Inflammatory macrophage treated with lipopolysaccharide for 4 hours (primary cell): Measurements from ENCODE around the gene GMDS.

ENCODE experiments used
- DNase-seq: peaks from one replicate; pipeline ENCODE4 v3.0.0-alpha.2; 2020

The GMDS gene

DNA sequence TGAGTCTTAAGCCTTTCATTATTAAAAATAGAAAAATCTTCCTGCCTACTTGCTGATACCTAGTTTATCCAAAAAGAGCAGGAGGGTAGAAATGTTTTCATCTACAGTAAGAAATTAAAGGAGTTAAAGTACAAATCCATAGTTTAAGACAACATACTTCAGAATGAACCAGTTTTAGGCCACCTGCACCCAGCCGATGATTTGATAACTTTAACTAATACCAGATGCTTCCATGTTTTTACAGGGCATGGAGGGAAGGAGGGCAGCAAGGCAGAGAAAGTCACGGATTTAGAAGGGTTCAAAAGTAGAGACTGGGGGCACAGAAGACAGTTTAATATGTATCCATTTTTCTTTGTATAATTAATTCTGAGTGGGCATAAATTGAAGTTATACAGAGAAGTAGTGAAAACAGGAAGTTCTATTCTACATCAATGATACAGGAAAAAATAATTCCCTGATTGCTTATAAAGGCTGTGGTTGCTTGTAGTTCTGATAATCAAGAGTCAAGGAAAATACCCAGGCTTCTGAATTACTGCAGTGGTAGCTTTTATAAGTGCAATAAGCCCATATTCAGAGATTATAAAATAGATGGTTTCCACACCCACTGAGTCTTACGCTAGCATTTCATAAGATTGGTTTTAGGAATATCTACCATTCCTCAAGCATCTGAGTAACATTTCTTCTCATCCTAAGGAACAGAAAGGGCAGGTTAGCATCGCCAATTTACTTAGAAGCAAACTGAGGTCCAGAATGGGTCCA is 72.0 kb downstream of the GMDS start:
- no peak for DNase-seq

DNA sequence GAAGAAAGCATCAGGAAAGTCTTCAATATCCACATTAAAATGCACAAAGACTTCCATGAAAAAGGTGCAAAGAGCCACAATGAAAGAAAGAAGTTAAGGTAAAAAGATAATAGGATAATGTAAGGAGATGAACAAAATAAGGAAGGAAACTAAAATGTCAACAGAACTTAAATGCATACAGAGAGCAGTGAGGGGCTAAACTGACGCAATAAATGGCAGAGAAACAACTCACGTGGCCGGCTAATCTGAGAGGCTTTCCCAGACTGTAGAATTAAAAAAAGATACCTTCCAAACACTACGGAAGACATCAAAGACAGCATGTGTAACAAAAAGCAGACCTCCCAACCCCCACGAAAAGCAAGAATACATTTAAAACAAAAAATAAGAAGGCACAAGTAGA is 73.7 kb downstream of the GMDS start:
- DNase-seq: peak; percentile 41

DNA sequence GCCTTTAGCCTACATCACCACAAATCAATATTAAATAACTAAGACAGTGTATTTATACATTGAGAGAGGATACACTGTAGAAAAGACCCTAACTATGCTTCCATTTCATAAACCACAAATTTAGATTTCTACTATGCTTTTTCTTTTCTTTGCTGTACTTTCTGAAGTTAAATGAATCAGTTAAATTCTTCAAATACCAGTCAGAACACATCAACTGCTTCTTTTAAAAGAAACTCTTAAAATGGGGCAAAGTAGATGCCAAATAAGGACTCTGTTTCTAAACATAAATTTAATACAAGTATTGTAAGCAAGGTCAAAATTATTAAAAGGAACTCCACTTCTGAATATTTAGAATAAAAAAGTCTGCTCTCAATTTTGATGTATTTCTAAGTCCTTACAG is 76.9 kb downstream of the GMDS start:
- DNase-seq: no peak

DNA sequence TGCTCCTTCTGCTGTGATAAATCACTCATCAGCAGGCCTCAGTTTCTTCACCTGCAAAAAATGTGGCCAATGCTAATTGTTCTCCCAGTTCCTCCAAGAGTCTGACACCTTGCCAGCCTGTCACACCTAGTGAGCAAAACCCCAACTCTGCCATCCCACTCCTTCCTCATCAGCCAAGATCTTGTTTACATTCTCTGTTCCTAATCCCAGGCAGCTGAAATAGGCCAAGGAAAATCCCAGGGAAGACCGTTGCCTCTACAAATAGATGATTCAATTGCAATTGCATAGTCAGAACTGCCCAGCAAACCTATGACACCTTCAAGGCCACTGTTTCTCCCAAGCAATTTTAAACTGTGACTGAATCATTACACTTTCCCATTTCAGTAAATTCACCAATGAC is 78.7 kb downstream of the GMDS start:
- DNase-seq: no peak

DNA sequence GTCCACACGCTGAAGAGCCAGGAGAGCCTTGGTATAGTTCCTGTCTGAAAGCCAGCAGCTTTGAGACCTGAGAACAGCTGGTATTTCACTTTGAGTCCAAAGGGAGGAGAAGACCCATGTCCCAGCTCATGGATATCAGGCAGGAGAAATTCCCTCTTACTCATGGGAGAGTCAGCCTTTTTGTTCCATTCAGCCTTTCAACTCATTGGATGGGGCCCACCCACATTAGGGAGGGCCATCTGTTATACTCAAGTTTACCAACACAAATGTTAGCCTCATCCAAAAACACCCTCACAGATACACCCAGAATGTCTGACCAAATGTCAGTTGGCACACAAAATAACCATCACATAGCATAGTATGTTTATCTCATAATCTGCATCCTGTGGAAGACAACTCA is 80.1 kb downstream of the GMDS start:
- no peak for DNase-seq

DNA sequence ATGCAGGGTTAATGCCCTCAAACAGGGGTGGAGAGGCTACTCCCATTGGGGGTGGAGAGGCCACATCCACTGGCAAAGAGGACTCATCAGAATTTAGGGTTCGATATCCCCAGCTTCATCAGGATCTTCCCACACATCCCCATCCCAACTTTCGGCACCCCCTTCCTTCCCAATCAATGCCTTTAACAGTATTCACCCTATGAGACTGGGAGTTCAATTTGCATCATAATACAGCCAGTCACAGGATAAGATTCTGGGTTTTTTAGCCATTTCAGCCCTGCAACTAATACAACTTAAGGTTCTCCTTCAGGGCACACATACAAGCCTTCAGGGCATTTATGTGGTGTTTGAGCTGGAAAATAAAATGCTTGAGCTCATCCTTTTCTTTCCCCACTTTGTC is 80.9 kb downstream of the GMDS start:
- no peak for DNase-seq

DNA sequence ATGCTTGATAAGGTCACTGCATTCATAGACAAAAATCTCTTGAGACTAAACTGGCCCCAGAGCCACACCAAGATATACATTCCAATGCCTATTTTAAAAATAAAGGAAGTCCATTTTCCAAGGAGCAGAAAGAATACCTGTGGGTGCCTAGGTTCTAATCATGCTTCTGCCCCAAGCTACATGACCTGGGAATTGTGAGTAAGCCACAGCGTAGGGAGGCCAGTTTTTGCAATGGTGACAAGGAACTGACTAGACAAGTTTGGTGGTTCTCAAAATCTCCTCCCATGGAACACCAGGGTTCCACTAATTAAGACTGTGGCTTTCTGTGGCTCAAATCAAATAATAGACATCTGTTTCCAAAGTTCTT is 83.3 kb downstream of the GMDS start:
- no peak for DNase-seq

DNA sequence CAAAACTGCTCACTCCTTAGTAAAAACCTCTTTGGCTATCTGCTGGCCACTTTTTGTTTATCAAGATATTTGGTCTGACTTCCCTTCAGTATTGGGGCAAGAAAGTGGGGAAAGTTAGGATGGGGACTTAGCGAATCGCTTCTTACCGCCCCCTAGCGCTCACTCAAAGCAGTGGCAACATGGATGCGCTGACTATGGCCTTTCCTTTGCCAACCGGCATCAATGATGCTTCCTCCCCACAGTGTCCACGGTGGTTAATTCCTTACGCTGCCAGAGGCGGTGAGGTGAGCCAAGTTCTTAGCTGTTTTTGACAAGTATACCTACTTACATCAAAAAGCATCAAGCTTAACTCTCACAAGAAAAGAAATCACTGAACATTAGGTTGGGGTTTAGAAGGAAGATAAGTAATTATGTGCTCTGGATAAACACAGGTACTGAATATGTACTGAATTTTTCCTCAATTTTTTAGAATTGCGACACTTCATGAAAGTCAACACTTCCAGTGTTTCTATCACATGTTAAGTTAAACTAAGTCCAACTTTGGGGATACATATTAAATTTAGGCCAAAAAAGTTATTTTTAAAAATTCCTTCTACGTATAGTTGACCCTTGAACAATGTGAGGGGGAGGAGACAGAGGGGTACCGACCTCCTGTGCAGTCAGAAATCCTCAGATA is 86.7 kb downstream of the GMDS start:
- no peak for DNase-seq

DNA sequence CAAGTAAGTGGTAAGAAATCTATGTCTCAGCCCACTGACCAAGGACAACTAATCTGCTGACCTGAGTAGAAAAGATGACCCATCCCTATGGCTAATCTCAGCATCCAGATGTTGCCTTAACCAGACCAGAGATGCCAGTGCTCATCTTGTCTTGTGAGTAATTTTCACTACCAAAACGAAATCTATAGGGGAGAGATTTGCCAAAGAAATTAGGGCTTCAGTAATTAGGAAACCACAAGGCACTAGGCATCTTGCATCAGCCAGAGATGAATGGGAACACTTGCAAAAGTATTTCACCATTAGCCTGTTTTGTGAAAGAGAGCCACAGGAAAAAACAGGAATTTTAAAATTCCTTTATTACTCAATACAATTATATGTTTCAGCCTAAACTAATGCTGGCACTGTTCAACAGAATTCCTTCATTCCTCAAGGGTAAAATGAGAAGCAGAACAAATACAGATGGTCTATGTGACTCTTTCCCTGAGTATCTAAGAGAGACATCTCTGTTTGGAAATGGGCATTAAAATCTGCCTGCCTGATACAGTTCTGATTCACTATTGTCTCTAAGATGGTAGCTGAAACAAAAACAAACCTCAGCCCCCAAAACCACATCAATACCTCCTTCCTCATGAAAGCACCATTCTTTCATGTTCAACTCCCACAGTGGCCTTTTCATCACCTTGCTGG is 87.8 kb downstream of the GMDS start:
- DNase-seq: peak; percentile 53

DNA sequence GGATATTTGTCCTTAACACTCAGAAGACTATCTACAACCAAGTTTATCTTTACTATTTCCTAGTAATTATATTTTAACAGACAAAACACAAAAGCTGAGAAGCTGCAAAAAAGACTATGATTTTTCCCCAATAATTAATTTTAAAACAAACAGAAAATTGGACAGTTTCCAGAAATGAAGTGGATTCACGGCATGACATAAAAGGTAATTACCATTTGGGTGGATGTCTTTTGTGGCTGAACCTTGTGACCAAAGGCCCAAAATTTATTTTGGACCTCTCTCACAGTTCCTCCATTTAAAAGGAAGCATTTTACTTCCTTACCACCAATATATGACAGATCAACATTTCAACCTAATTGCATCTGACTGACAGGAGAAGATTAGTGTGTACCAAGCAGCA is 90.2 kb downstream of the GMDS start:
- DNase-seq: no peak

DNA sequence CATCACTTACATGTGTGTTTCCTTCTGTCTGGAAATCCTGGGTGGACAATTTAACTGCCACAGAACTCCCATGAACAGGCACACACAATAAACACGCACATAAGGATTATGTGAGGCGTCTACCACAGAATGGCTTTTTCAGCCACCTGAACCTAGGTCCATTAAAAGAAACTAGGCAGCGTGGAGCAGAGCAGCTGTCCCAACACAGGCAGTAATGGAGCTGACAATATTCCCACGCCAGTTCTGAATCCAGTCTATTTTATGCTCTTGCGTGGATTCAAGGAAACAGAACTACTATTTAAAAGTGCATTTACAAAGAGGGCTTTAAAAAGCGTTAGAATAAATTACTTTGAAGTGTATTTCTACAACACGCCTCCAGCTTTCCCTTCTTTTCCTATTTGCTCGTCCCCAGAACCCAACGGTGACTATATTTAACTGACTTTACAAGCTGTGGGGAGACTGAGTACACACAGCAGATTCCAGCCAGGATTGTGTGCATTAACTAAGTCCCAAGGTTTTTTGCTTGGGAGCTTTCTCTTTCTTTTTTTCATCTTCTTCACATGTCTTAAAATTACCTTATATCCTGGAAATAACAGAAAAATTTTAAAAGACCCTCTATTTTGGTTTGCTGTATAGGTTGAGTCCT is 95.9 kb downstream of the GMDS start:
- DNase-seq: no peak

DNA sequence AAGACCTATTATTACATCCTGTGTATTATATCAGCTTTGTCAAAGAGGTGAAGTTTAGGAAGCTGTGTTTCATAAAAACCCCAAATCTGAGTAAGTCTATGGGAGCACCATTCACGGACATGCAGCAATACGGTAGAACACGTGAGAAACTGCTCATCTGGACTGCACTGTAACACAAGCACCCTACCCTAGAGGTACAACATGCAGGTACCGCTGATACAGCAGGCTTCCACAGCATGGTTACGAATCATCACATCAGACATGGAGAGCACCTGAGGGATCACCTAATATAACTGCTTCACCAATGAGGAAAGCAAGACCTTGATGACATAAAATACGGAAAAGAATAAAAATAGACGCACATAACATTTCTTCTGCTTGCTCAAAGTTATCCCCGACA is 96.7 kb downstream of the GMDS start:
- no peak for DNase-seq

DNA sequence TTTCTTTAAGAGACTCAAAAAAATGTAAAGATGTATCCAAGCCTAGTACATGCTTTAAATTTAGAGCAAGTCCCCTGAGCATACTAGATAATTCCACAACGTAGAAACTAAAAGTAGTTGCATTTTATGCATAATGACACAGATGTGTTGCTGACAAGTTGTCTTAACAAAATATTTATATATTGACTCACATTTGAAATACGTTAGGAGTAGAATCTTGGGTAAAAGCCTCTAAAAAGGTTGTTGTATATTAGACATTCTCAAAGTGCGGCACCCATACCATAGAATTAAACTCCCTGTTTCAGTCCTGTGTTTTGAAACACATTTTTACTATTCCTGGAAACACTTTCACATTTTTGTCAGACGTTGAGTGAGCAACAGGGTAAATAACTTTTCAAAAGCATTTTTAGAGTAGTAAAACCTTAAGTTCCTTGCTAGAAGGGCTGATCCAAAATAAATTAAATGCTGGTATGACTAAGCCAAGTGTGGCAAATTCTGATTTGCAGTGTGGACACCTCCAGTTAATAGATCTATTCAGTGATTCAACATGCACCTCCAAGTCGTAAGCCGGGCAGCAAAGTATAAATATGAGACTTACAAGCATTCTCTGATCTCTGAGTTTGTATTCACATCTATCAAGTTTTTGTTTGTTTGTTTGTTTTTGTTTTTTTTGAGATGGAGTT is 97.5 kb downstream of the GMDS start:
- no peak for DNase-seq

DNA sequence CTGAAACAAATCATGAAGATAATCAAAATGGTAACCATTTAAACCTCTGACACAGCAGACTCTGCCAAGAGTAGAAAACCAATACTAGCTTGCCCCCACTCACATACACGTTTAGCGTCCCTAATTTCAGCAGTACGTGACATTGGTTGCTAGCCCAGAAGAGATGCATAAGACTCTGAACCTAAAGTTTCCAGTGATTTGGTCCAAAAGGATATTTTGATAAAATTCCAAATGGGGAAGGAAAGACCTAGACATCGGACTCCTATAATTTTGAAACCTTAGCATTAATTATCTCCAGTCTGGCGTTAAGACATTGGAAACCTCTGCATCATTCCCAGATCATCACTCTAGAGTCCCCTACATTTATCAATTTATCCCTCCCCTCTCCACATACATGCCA is 98.1 kb downstream of the GMDS start:
- DNase-seq: no peak

DNA sequence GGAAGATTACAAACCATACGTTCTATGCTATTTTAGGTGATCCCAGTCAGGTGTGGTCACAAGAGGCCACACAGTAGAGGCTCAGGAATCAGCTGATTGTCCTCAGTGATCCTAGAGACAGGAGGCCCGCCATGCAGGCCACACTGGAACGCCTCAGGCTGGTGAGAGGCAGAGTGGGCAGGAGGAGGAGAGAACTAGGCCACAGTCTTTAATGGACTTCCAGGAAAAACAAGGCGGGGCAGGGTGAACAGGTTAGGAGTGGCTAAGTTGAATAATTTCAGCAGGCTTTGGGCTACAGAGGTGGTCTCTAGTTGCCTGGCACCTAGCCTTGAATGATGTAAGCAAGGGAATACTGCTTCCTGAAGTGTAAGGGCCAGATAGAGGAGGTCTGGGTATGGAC is 101.2 kb downstream of the GMDS start:
- no peak for DNase-seq

DNA sequence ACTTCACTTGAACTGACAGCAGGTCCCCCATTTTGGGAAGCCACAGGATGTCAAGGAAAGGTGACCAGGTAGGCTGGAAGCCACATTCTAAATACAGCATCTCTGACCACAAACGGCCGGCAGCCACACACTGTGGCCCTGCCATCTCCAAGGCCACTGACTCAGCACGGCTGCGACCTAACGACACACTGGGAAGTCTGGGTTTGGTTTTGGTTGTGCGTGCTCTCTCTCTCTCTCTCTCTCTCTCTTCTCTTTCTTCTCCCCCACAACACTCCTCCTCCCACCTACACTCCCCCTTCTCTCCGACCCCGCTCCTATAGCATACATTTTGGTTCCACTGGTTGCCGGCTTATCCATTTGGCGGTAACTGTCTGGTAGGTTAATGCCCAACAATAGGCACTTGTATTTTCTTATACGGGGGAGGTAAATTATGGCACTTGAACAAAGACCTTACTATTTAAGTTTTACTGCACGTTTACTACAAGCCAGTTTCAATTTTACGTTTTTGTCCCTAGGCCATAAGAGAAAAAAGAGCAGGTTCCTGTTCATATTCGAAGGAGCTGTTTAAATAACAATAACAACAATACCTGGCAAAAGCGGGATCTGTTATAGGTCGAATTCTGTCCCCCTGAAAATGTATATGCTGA is 103.6 kb downstream of the GMDS start:
- DNase-seq: no peak

DNA sequence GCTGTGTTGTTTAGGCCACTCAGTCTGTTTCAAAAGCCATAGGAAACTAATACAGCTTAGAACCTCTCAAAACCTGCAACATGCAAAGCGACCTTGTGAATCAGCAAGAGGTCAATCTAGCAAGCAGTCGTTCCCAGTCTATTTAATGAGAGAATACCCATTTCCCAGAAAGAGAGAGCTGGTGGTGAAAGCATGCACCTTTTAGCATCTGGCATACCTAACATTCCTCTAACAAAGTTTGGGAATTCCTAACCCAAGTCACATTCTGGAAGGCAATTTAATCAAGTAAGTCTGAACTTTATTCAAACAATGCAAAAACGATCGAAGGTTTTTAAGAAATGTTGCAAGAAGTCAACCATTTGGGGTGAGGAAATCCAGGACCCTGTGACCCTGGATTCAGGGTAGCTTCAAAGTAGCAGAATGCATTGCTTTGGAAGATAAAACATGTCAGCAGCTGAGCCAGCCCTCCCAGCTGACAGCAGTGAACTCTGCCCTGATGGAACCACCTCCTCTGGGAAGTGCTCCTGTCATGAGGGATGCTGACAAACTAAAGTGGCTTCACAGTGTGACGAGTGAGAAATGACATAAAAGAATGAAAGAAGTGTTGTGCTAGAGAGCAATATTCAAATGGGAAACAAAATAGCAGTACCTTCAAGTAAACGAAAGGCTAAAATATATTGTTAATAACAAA is 104.8 kb downstream of the GMDS start:
- DNase-seq: no peak

DNA sequence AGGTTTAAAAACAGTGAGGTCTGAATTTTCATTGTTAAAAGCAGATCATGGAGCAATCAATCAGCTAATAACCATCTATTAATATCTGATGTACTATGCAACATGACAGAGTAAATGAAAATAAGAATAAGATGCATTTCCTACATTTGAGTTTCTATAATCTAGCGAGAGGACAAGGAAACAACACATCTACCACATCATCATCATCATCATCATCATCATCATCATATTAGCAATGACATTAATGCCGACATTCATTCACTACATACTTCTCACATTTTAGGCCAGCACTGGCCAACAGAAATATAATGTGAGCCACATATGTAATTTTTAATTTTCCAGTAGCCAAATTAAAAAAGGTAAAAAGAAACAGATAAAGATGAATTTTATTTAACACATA is 110.0 kb downstream of the GMDS start:
- DNase-seq: no peak

DNA sequence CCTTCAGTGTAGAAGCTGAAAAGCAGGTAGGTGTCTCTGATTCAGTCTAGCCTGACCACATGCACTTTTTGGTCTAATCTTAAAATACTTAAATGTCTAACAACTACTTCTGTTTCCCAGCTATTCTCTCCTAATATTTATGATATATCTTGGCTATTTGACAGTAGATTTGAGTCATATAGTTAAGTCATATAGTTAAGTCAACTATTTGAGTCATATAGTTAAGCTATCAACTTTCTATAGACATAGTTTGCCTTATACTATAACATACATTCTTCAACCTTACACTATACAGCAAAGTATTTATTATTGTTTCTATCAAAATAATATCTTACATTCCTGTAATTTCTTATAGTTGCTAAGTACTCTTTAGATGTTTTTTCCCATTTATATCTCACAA is 110.9 kb downstream of the GMDS start:
- DNase-seq: no peak

DNA sequence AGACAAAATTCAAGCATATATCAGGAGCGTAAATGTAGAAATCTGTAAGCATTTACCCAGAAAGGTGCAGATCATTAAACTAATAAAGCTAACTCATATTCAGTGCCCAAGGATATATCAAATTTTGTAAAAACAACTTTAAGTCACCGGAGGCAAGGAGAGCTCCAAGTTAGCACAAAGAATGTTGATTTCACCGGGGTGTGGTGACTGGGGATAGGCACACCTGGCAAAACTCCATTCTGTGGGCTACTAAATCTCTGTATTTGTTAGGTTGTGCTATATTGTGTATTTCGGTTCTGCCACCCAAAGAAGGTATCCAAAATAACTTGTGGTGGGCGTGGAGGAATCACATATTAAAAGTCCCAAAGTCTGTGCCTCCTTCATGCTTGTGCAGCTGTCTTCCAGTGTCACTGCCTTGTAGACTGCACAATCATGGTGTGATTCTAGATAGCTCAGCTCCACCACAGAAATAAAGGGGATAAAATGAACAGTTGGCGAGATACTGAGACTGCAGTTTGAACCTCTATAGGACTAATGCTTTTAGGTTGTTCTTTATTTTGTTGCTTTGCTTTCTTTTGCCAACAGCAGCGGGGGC is 111.6 kb downstream of the GMDS start:
- DNase-seq: no peak

DNA sequence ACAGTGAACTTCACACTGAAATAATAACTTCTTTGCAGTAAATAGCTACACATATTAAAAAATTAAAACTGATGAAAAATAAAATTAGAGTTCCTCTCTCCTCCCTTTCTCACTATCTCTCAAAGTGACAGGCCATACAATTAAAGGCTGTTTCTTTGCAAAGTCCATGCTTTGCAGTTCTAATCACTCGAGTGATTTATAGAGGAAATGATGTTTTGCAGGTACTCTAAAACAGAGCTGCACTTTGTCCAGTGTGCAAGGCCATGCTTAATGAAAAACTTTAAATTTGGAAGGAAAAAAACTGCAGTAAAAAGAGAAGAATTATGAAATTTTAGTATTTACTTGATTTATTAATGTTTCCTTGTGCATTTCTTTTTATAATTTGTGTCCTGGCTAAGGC is 112.5 kb downstream of the GMDS start:
- DNase-seq: no peak

DNA sequence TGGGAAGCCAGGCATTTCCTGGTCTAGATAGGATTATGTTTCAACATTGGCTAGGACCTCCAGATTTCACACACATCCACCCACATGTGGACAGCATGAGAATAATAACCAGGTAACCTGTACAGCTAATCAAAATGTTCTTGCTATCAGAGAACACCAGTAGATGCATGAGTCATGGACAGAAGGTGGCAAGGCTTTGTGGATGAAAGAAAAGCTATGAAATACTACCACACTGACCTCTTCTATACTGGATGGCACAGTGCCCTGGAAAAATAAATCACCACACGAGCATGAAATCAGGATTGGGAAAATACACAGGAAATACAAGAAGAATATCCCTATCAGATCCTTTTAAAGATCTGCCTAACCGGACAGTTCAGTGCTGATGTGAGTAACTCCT is 113.0 kb downstream of the GMDS start:
- no peak for DNase-seq
